Measurements from ENCODE around the gene PSMD8.
"Not testable (repeated sequence)": the region's sequence is repeated elsewhere in the genome, so short reads cannot be mapped to it uniquely, and the experiment has no call there.

Gene PSMD8

GRCh38 chr19:38405276-38405675 lies 30.9 kb downstream of the PSMD8 start:
- no peak overlapping the region for H3K14ac ChIP-seq (ENCODE audit: low read length)
- peaks cover 5% of the 10 kb centered on the region for H3K79me2 ChIP-seq (ENCODE audit: control insufficient read depth, insufficient read depth, low read length, poor library complexity)
- peaks cover 10% of the 10 kb centered on the region for H3K79me1 ChIP-seq (ENCODE audit: low read length)
- H4K8ac ChIP-seq (ENCODE audit: low read depth, low read length): no peak overlapping the region
- no peaks in the 10 kb centered on the region for H3K9me3 ChIP-seq (ENCODE audit: insufficient read depth, low read depth, low read length)
- no peak overlapping the region for H3K4me3 ChIP-seq (ENCODE audit: low read depth, low read length)
- no peak overlapping the region for H4K91ac ChIP-seq (ENCODE audit: low read depth, low read length)
- H3K23ac ChIP-seq (ENCODE audit: low read length): no peak overlapping the region
- H2BK120ac ChIP-seq (ENCODE audit: insufficient read depth, low read length, poor library complexity): no peak overlapping the region
- no peak overlapping the region for H2AK5ac ChIP-seq (ENCODE audit: low read length)
- no peak overlapping the region for H2AFZ ChIP-seq (ENCODE audit: insufficient read depth, low read length, poor library complexity)
- H3K27me3 ChIP-seq (ENCODE audit: insufficient read depth, low read length): no peaks in the 10 kb centered on the region
- no CpG with 5 or more reads among the region's 8 CpGs for WGBS (ENCODE audit: extremely low coverage, insufficient coverage, insufficient read length)
- H3K18ac ChIP-seq (ENCODE audit: low read length): no peak overlapping the region
- no peak overlapping the region for H3K9ac ChIP-seq (ENCODE audit: low read length)
- H4K12ac ChIP-seq (ENCODE audit: low read depth, low read length): no peak overlapping the region
- H3K4me2 ChIP-seq (ENCODE audit: low read length): no peak overlapping the region
- H3K27ac ChIP-seq (ENCODE audit: low read depth, low read length): no peak overlapping the region
- peaks cover 11 to 16% of the 10 kb centered on the region in 2 experiments for H3K4me1 ChIP-seq (ENCODE audit: control insufficient read depth in 1 of 2, insufficient read depth in 2 of 2, low read length in 2 of 2)
- no peak overlapping the region for H2BK12ac ChIP-seq (ENCODE audit: low read length)
- H2BK5ac ChIP-seq (ENCODE audit: low read depth, low read length, poor library complexity): no peak overlapping the region
- H3K36me3 ChIP-seq (ENCODE audit: control insufficient read depth in 1 of 2, insufficient read depth in 2 of 2, low read length in 2 of 2): peaks cover 0 to 2% of the 10 kb centered on the region in 2 experiments
- no peak for DNase-seq
- no peak overlapping the region for H3K4ac ChIP-seq (ENCODE audit: low read depth, low read length)

GRCh38 chr19:38409631-38410133 lies 35.3 kb downstream of the PSMD8 start:
- H3K4me3 ChIP-seq (ENCODE audit: low read depth, low read length): no peak overlapping the region
- no peak overlapping the region for H3K4me2 ChIP-seq (ENCODE audit: low read length)
- no peak overlapping the region for H3K14ac ChIP-seq (ENCODE audit: low read length)
- H3K79me1 ChIP-seq (ENCODE audit: low read length): no peaks in the 10 kb centered on the region
- H3K23ac ChIP-seq (ENCODE audit: low read length): no peak overlapping the region
- H4K8ac ChIP-seq (ENCODE audit: low read depth, low read length): no peak overlapping the region
- no peak overlapping the region for H4K91ac ChIP-seq (ENCODE audit: low read depth, low read length)
- no peak overlapping the region for H2BK12ac ChIP-seq (ENCODE audit: low read length)
- H3K4ac ChIP-seq (ENCODE audit: low read depth, low read length): no peak overlapping the region
- no peak overlapping the region for H2BK5ac ChIP-seq (ENCODE audit: low read depth, low read length, poor library complexity)
- H3K36me3 ChIP-seq (ENCODE audit: control insufficient read depth in 1 of 2, insufficient read depth in 2 of 2, low read length in 2 of 2): peaks cover 0 to 2% of the 10 kb centered on the region in 2 experiments
- no peaks in the 10 kb centered on the region for H3K9me3 ChIP-seq (ENCODE audit: insufficient read depth, low read depth, low read length)
- H3K27me3 ChIP-seq (ENCODE audit: insufficient read depth, low read length): no peaks in the 10 kb centered on the region
- no peak overlapping the region for H3K9ac ChIP-seq (ENCODE audit: low read length)
- H4K12ac ChIP-seq (ENCODE audit: low read depth, low read length): no peak overlapping the region
- H3K18ac ChIP-seq (ENCODE audit: low read length): no peak overlapping the region
- no peak overlapping the region for H3K27ac ChIP-seq (ENCODE audit: low read depth, low read length)
- H3K79me2 ChIP-seq (ENCODE audit: control insufficient read depth, insufficient read depth, low read length, poor library complexity): no peaks in the 10 kb centered on the region
- peaks cover 0 to 3% of the 10 kb centered on the region in 2 experiments for H3K4me1 ChIP-seq (ENCODE audit: control insufficient read depth in 1 of 2, insufficient read depth in 2 of 2, low read length in 2 of 2)
- DNase-seq: no peak
- H2AK5ac ChIP-seq (ENCODE audit: low read length): no peak overlapping the region
- H2BK120ac ChIP-seq (ENCODE audit: insufficient read depth, low read length, poor library complexity): no peak overlapping the region
- no peak overlapping the region for H2AFZ ChIP-seq (ENCODE audit: insufficient read depth, low read length, poor library complexity)
- WGBS (ENCODE audit: extremely low coverage, insufficient coverage, insufficient read length): no CpG with 5 or more reads among the region's 7 CpGs

- H2AFZ ChIP-seq (ENCODE audit: insufficient read depth, low read length, poor library complexity); H4K8ac ChIP-seq (ENCODE audit: low read depth, low read length); H4K91ac ChIP-seq (ENCODE audit: low read depth, low read length); H3K23ac ChIP-seq (ENCODE audit: low read length); H3K79me2 ChIP-seq (ENCODE audit: control insufficient read depth, insufficient read depth, low read length, poor library complexity); H3K27me3 ChIP-seq (ENCODE audit: insufficient read depth, low read length); H4K12ac ChIP-seq (ENCODE audit: low read depth, low read length); H3K14ac ChIP-seq (ENCODE audit: low read length); H2BK5ac ChIP-seq (ENCODE audit: low read depth, low read length, poor library complexity); H2BK12ac ChIP-seq (ENCODE audit: low read length); H3K4me2 ChIP-seq (ENCODE audit: low read length); H3K4me3 ChIP-seq (ENCODE audit: low read depth, low read length); H3K27ac ChIP-seq (ENCODE audit: low read depth, low read length); H3K9ac ChIP-seq (ENCODE audit: low read length); H2BK120ac ChIP-seq (ENCODE audit: insufficient read depth, low read length, poor library complexity); H3K36me3 ChIP-seq (ENCODE audit: control insufficient read depth in 1 of 2, insufficient read depth in 2 of 2, low read length in 2 of 2); H3K18ac ChIP-seq (ENCODE audit: low read length); H3K4me1 ChIP-seq (ENCODE audit: control insufficient read depth in 1 of 2, insufficient read depth in 2 of 2, low read length in 2 of 2); DNase-seq; H3K9me3 ChIP-seq (ENCODE audit: insufficient read depth, low read depth, low read length); H2AK5ac ChIP-seq (ENCODE audit: low read length); H3K79me1 ChIP-seq (ENCODE audit: low read length); H3K4ac ChIP-seq (ENCODE audit: low read depth, low read length): not testable (repeated sequence)
- no CpG with 5 or more reads among the region's 6 CpGs for WGBS (ENCODE audit: extremely low coverage, insufficient coverage, insufficient read length)
Observed at GRCh38 chr19:38410407-38410806, 36.0 kb downstream of the PSMD8 start.

GRCh38 chr19:38411041-38411712 lies 36.8 kb downstream of the PSMD8 start:
- Histone ChIP-seq H3K36me3 (ENCODE audit: control insufficient read depth in 1 of 2, insufficient read depth in 2 of 2, low read length in 2 of 2) (peaks cover 0 to 2% of the 10 kb centered on the region in 2 experiments), H3K4me1 (ENCODE audit: control insufficient read depth in 1 of 2, insufficient read depth in 2 of 2, low read length in 2 of 2) (peaks cover 0 to 3% of the 10 kb centered on the region in 2 experiments), H2BK12ac (ENCODE audit: low read length) (no peak overlapping the region), H3K4me2 (ENCODE audit: low read length) (no peak overlapping the region), H3K14ac (ENCODE audit: low read length) (no peak overlapping the region), H4K8ac (ENCODE audit: low read depth, low read length) (no peak overlapping the region), H3K79me2 (ENCODE audit: control insufficient read depth, insufficient read depth, low read length, poor library complexity) (no peaks in the 10 kb centered on the region), H3K79me1 (ENCODE audit: low read length) (no peaks in the 10 kb centered on the region), H3K18ac (ENCODE audit: low read length) (no peak overlapping the region), H2AFZ (ENCODE audit: insufficient read depth, low read length, poor library complexity) (no peak overlapping the region), H3K27ac (ENCODE audit: low read depth, low read length) (no peak overlapping the region), H3K9me3 (ENCODE audit: insufficient read depth, low read depth, low read length) (peaks cover 2% of the 10 kb centered on the region), H4K12ac (ENCODE audit: low read depth, low read length) (no peak overlapping the region), H2BK120ac (ENCODE audit: insufficient read depth, low read length, poor library complexity) (no peak overlapping the region), H3K4ac (ENCODE audit: low read depth, low read length) (no peak overlapping the region), H3K4me3 (ENCODE audit: low read depth, low read length) (no peak overlapping the region), H3K27me3 (ENCODE audit: insufficient read depth, low read length) (no peaks in the 10 kb centered on the region), H3K9ac (ENCODE audit: low read length) (no peak overlapping the region), H2AK5ac (ENCODE audit: low read length) (no peak overlapping the region), H4K91ac (ENCODE audit: low read depth, low read length) (no peak overlapping the region), H2BK5ac (ENCODE audit: low read depth, low read length, poor library complexity) (no peak overlapping the region), H3K23ac (ENCODE audit: low read length) (no peak overlapping the region)
- no CpG with 5 or more reads among the region's 13 CpGs for WGBS (ENCODE audit: extremely low coverage, insufficient coverage, insufficient read length)
- DNase-seq: no peak
